SK-N-SH treated with all-trans-retinoic acid at 6 μM for 48 hours (cell line): Measurements from ENCODE around the gene NID1.

Experiments used
- ATAC-seq: fragments of 200-7000 bp; cut with Tn5 transposase; 3 replicates; pipeline ENCODE4 v1.9.1; 2020; ENCODE audit warnings: mild to moderate bottlenecking, moderate library complexity
- ARNTL ChIP-seq: fragments of 450-650 bp; formaldehyde crosslinking; IDR thresholded peaks from 2 replicates; pipeline ENCODE4 v1.5.0; 2020; ENCODE audit warnings: low read depth, mild to moderate bottlenecking, moderate library complexity, borderline replicate concordance
- BACH2 ChIP-seq: fragments of 250-450 bp; sonication (Bioruptor Pico); IDR thresholded peaks from 2 replicates; pipeline ENCODE4 v1.9.0; 2021; ENCODE audit warnings: mild to moderate bottlenecking, borderline replicate concordance
- CREB5 ChIP-seq: fragments of 250-450 bp; sonication (Bioruptor Pico); IDR thresholded peaks from 2 replicates; pipeline ENCODE4 v1.5.1; 2020; ENCODE audit warnings: low read depth, mild to moderate bottlenecking, moderate library complexity
- CSDC2 ChIP-seq: fragments of 250-450 bp; sonication (Bioruptor Pico); IDR thresholded peaks from 2 replicates; pipeline ENCODE4 v1.5.0; 2020; ENCODE audit warnings: mild to moderate bottlenecking, moderate library complexity
- CSRNP3 ChIP-seq: fragments of 250-450 bp; sonication (Bioruptor Pico); IDR thresholded peaks from 2 replicates; pipeline ENCODE4 v1.5.1; 2021; ENCODE audit warnings: mild to moderate bottlenecking, moderate library complexity
- GLIS3 ChIP-seq: fragments of 250-450 bp; sonication (Bioruptor Pico); IDR thresholded peaks from 2 replicates; pipeline ENCODE4 v1.5.0; 2020; ENCODE audit warnings: mild to moderate bottlenecking, moderate library complexity
- ISL1 ChIP-seq: fragments of 250-450 bp; sonication (Bioruptor Pico); IDR thresholded peaks from 2 replicates; pipeline ENCODE4 v2.1.2; 2022; ENCODE audit warnings: mild to moderate bottlenecking, moderate library complexity
- OSR1 ChIP-seq: fragments of 250-450 bp; sonication (Bioruptor Pico); IDR thresholded peaks from 2 replicates; pipeline ENCODE4 v1.8.0; 2022; ENCODE audit warnings: moderate library complexity, mild to moderate bottlenecking, inconsistent platforms
- PATZ1 ChIP-seq: fragments of 250-450 bp; sonication (Bioruptor Pico); IDR thresholded peaks from 2 replicates; pipeline ENCODE4 v1.8.0; 2020; ENCODE audit warnings: mild to moderate bottlenecking, moderate library complexity, borderline replicate concordance
- POU6F1 ChIP-seq: fragments of 250-450 bp; sonication (Bioruptor Pico); IDR thresholded peaks from 2 replicates; pipeline ENCODE4 v1.8.0; 2021; ENCODE audit warnings: low read depth, mild to moderate bottlenecking, moderate library complexity, borderline replicate concordance
- RARB ChIP-seq: fragments of 250-450 bp; sonication (Bioruptor Pico); IDR thresholded peaks from 2 replicates; pipeline ENCODE4 v1.8.0; 2021; ENCODE audit warnings: mild to moderate bottlenecking, moderate library complexity
- SNAI2 ChIP-seq: fragments of 250-450 bp; sonication (Bioruptor Pico); IDR thresholded peaks from 2 replicates; pipeline ENCODE4 v1.5.0; 2020; ENCODE audit warnings: mild to moderate bottlenecking, moderate library complexity
- TCF4 ChIP-seq: fragments of 250-450 bp; sonication (Bioruptor Pico); IDR thresholded peaks from 2 replicates; pipeline ENCODE4 v1.8.0; 2021; ENCODE audit warnings: mild to moderate bottlenecking, moderate library complexity, borderline replicate concordance
- TSHZ2 ChIP-seq: fragments of 250-450 bp; sonication (Bioruptor Pico); IDR thresholded peaks from 2 replicates; pipeline ENCODE4 v1.5.0; 2020; ENCODE audit warnings: mild to moderate bottlenecking, moderate library complexity
- ZC3H10 ChIP-seq: fragments of 250-450 bp; sonication (Bioruptor Pico); IDR thresholded peaks from 2 replicates; pipeline ENCODE4 v1.5.1; 2021; ENCODE audit warnings: mild to moderate bottlenecking, moderate library complexity
- ZFP30 ChIP-seq: fragments of 450-650 bp; formaldehyde crosslinking; IDR thresholded peaks from 2 replicates; pipeline ENCODE4 v1.5.0; 2022; ENCODE audit warnings: mild to moderate bottlenecking, moderate library complexity
- ZNF565 ChIP-seq: fragments of 450-650 bp; formaldehyde crosslinking; conservative IDR thresholded peaks from 2 replicates; pipeline ENCODE4 v1.5.0; 2020; ENCODE audit warnings: low read depth, mild to moderate bottlenecking, moderate library complexity
- ZNF70 ChIP-seq: fragments of 450-650 bp; formaldehyde crosslinking; IDR thresholded peaks from 2 replicates; pipeline ENCODE4 v1.5.0; 2020; ENCODE audit warnings: mild to moderate bottlenecking, moderate library complexity
- ZNF8 ChIP-seq: fragments of 450-650 bp; formaldehyde crosslinking; IDR thresholded peaks from 2 replicates; pipeline ENCODE4 v1.5.0; 2020; ENCODE audit warnings: mild to moderate bottlenecking, moderate library complexity

Gene NID1

GRCh38 chr1:235997931-235998330 is 67.0 kb downstream of the NID1 start (continued):
- TF ChIP-seq CREB5 (CRISPR knock-in tag) (no peak), RARB (CRISPR knock-in tag) (no peak), ISL1 (CRISPR knock-in tag) (no peak), TCF4 (CRISPR knock-in tag) (no peak)

- ATAC-seq, result no peak
- TF ChIP-seq ZFP30 (CRISPR knock-in tag), result no peak
- TF ChIP-seq RARB (CRISPR knock-in tag), result no peak
- no peak for TF ChIP-seq ZC3H10 (CRISPR knock-in tag)
- no peak for TF ChIP-seq ZNF8
- no peak for TF ChIP-seq ZNF565 (CRISPR knock-in tag)
- TF ChIP-seq CSRNP3 (CRISPR knock-in tag), result no peak
- no peak for TF ChIP-seq ISL1 (CRISPR knock-in tag)
- no peak for TF ChIP-seq BACH2 (CRISPR knock-in tag)
- TF ChIP-seq TCF4 (CRISPR knock-in tag), result no peak
- TF ChIP-seq CSDC2 (CRISPR knock-in tag), result no peak
- TF ChIP-seq PATZ1 (CRISPR knock-in tag), result no peak
- TF ChIP-seq, all 23 proteins: peak for 0
Observed at GRCh38 chr1:235997049-235997448, 67.8 kb downstream of the NID1 start.

GRCh38 chr1:235996048-235996785 is 68.7 kb downstream of the NID1 start:
- no peak for ATAC-seq
- TF ChIP-seq POU6F1 (CRISPR knock-in tag), result no peak
- TF ChIP-seq ZNF70 (CRISPR knock-in tag), result no peak
- no peak for TF ChIP-seq ARNTL (CRISPR knock-in tag)
- no peak for TF ChIP-seq PATZ1 (CRISPR knock-in tag)
- no peak for TF ChIP-seq CREB5 (CRISPR knock-in tag)

GRCh38 chr1:235995511-235995910 is 69.4 kb downstream of the NID1 start:
- no peak for ATAC-seq
- TF ChIP-seq CSRNP3 (CRISPR knock-in tag), result no peak
- TF ChIP-seq ARNTL (CRISPR knock-in tag), result no peak
- TF ChIP-seq TSHZ2 (CRISPR knock-in tag), result no peak
- TF ChIP-seq ZNF8, result no peak
- no peak for TF ChIP-seq OSR1 (CRISPR knock-in tag)
- TF ChIP-seq GLIS3 (CRISPR knock-in tag), result no peak
- no peak for TF ChIP-seq SNAI2
- TF ChIP-seq CREB5 (CRISPR knock-in tag), result no peak
- no peak for TF ChIP-seq ZFP30 (CRISPR knock-in tag)
